Hepatocyte (in vitro differentiated cells): ENCODE data around the gene MYRF.

Experiments
- CTCF ChIP-seq: fragments of 200-600 bp; sonication (generic); IDR thresholded peaks from 2 replicates; pipeline ENCODE4 v1.5.1; 2016; ENCODE audit warnings: antibody characterized with exemption, mild to moderate bottlenecking; ENCODE audit not compliant: poor library complexity
- EZH2 ChIP-seq: fragments of 200-600 bp; sonication (generic); IDR thresholded peaks from 2 replicates; pipeline ENCODE4 v1.6.1; 2016; ENCODE audit warnings: antibody characterized with exemption, mild to moderate bottlenecking, borderline replicate concordance

- TF ChIP-seq EZH2 (no peak), CTCF (no peak)
Measured at GRCh38 chr11:61826930-61827570, 74.6 kb downstream of the MYRF start.
